H9 (cell line): Measurements from ENCODE around the gene ZNF205. TPM values are rescaled to one million over a fixed set of nuclear protein-coding genes. Genes with fewer than 3 reads are reported as not detected.

Source experiments
- DNase-seq: peaks from one replicate; pipeline ENCODE4 v3.0.0-alpha.2; 2017
- H2AFZ ChIP-seq: one replicate; pipeline ENCODE4 v1.6.1; 2013; ENCODE audit warnings: mild to moderate bottlenecking, low read length, control low read depth, moderate library complexity
- H2AK5ac ChIP-seq: 2 replicates; pipeline ENCODE4 v1.6.1; 2013; ENCODE audit warnings: low read length, control low read depth, mixed read lengths; ENCODE audit not compliant: insufficient read length
- H2BK120ac ChIP-seq: one replicate; pipeline ENCODE4 v1.6.1; 2013; ENCODE audit warnings: low read depth, mild to moderate bottlenecking, low read length, control low read depth, inconsistent platforms; ENCODE audit not compliant: poor library complexity, severe bottlenecking
- H2BK12ac ChIP-seq: 2 replicates; pipeline ENCODE4 v1.6.1; 2013; ENCODE audit warnings: low read length, control low read depth, mixed read lengths, low read depth; ENCODE audit not compliant: insufficient read length
- H2BK15ac ChIP-seq: 2 replicates; pipeline ENCODE4 v1.6.1; 2013; ENCODE audit warnings: low read depth, low read length, control low read depth
- H2BK20ac ChIP-seq: one replicate; pipeline ENCODE4 v1.6.1; 2013; ENCODE audit warnings: low read depth, mild to moderate bottlenecking, low read length, control low read depth, inconsistent platforms; ENCODE audit not compliant: poor library complexity, severe bottlenecking
- H2BK5ac ChIP-seq: 2 replicates; pipeline ENCODE4 v1.6.1; 2013; ENCODE audit warnings: low read length, control low read depth, mixed read lengths; ENCODE audit not compliant: insufficient read length
- H3K14ac ChIP-seq: 2 replicates; pipeline ENCODE4 v1.6.1; 2013; ENCODE audit warnings: low read length, control low read depth; ENCODE audit not compliant: insufficient read depth
- H3K18ac ChIP-seq: 2 replicates; pipeline ENCODE4 v1.6.1; 2013; ENCODE audit warnings: low read depth, mild to moderate bottlenecking, mixed read lengths, low read length, control low read depth; ENCODE audit not compliant: insufficient read length
- H3K23ac ChIP-seq: 2 replicates; pipeline ENCODE4 v1.6.1; 2013; ENCODE audit warnings: low read length, control low read depth, mixed read lengths, low read depth; ENCODE audit not compliant: insufficient read length
- H3K23me2 ChIP-seq: 2 replicates; pipeline ENCODE4 v1.6.1; 2013; ENCODE audit warnings: low read depth, mild to moderate bottlenecking, mixed read lengths, low read length, control low read depth; ENCODE audit not compliant: insufficient read length, poor library complexity, severe bottlenecking
- H3K27ac ChIP-seq: 2 replicates; pipeline ENCODE4 v1.5.1; 2013; ENCODE audit warnings: low read length, control low read depth, mixed read lengths, low read depth; ENCODE audit not compliant: insufficient read length
- H3K27me3 ChIP-seq: 2 replicates; pipeline ENCODE4 v1.6.1; 2013; ENCODE audit warnings: low read length, control low read depth, inconsistent platforms; ENCODE audit not compliant: insufficient read depth
- H3K4ac ChIP-seq: 2 replicates; pipeline ENCODE4 v1.6.1; 2013; ENCODE audit warnings: low read depth, mild to moderate bottlenecking, control low read depth, inconsistent platforms, low read length, moderate library complexity
- H3K4me1 ChIP-seq: 2 replicates; pipeline ENCODE4 v1.6.1; 2013; ENCODE audit warnings: low read length, control low read depth, inconsistent platforms; ENCODE audit not compliant: insufficient read depth
- H3K4me2 ChIP-seq: 2 replicates; pipeline ENCODE4 v1.6.1; 2013; ENCODE audit warnings: low read length, control low read depth, mixed read lengths; ENCODE audit not compliant: insufficient read length, insufficient read depth
- H3K56ac ChIP-seq: 2 replicates; pipeline ENCODE4 v1.6.1; 2013; ENCODE audit warnings: low read depth, mild to moderate bottlenecking, mixed read lengths, low read length, control low read depth; ENCODE audit not compliant: insufficient read length
- H3K79me1 ChIP-seq: 2 replicates; pipeline ENCODE4 v1.6.1; 2013; ENCODE audit warnings: low read depth, mild to moderate bottlenecking, moderate library complexity, low read length, control low read depth, inconsistent platforms; ENCODE audit not compliant: insufficient read depth, poor library complexity, severe bottlenecking
- H3K79me2 ChIP-seq: 2 replicates; pipeline ENCODE4 v1.6.1; 2013; ENCODE audit warnings: low read length, control low read depth, inconsistent platforms; ENCODE audit not compliant: insufficient read depth
- H3K9ac ChIP-seq: 2 replicates; pipeline ENCODE4 v1.6.1; 2013; ENCODE audit warnings: low read length, control low read depth, mixed read lengths; ENCODE audit not compliant: insufficient read length; ENCODE audit errors: extremely low read depth
- H3K9me3 ChIP-seq: one replicate; pipeline ENCODE4 v1.6.1; 2013; ENCODE audit warnings: low read depth, low read length, inconsistent platforms; ENCODE audit not compliant: control insufficient read depth
- H3T11ph ChIP-seq: one replicate; pipeline ENCODE4 v1.6.1; 2013; ENCODE audit warnings: mild to moderate bottlenecking, low read length, control low read depth, inconsistent platforms
- H4K20me1 ChIP-seq: one replicate; pipeline ENCODE4 v1.6.1; 2013; ENCODE audit not compliant: control insufficient read depth, insufficient read length, insufficient read depth
- H4K5ac ChIP-seq: 2 replicates; pipeline ENCODE4 v1.6.1; 2013; ENCODE audit warnings: low read depth, mild to moderate bottlenecking, mixed read lengths, low read length, control low read depth; ENCODE audit not compliant: insufficient read length
- H4K8ac ChIP-seq: replicated peaks from 2 replicates; pipeline ENCODE4 v1.6.1; 2013; ENCODE audit warnings: low read length, control low read depth, mixed read lengths, low read depth; ENCODE audit not compliant: insufficient read length
- H4K91ac ChIP-seq: 2 replicates; pipeline ENCODE4 v1.6.1; 2013; ENCODE audit warnings: low read depth, mild to moderate bottlenecking, moderate library complexity, mixed read lengths, low read length, control low read depth; ENCODE audit not compliant: insufficient read length
- H3K27ac Mint-ChIP-seq, 3 experiments: 2 replicates in 2 of 3; 3 replicates in 1 of 3; pipeline ENCODE4 v1.8.0; 2020 to 2021; ENCODE audit warnings: mixed read lengths in 3 of 3, mild to moderate bottlenecking in 1 of 3, moderate library complexity in 1 of 3
- H3K27me3 Mint-ChIP-seq: 2 replicates; pipeline ENCODE4 v1.8.0; 2021; ENCODE audit warnings: low read depth, mild to moderate bottlenecking, moderate library complexity, mixed read lengths
- H3K36me3 Mint-ChIP-seq, 3 experiments: 2 replicates in 2 of 3; 3 replicates in 1 of 3; pipeline ENCODE4 v1.8.0; 2020 to 2021; ENCODE audit warnings: low read depth in 3 of 3, mixed read lengths in 3 of 3; ENCODE audit not compliant: insufficient read depth in 1 of 3
- H3K4me1 Mint-ChIP-seq, 2 experiments: 2 replicates each; pipeline ENCODE4 v1.8.0; 2020; ENCODE audit warnings: mixed read lengths in 2 of 2
- H3K4me3 Mint-ChIP-seq, 2 experiments: 2 replicates in 1 of 2; 3 replicates in 1 of 2; pipeline ENCODE4 v1.8.0; 2020 to 2021; ENCODE audit warnings: mild to moderate bottlenecking in 2 of 2, mixed read lengths in 2 of 2, moderate library complexity in 1 of 2
- H3K9me3 Mint-ChIP-seq, 2 experiments: 2 replicates in 1 of 2; 3 replicates in 1 of 2; pipeline ENCODE4 v1.8.0; 2020; ENCODE audit warnings: mild to moderate bottlenecking in 2 of 2, mixed read lengths in 2 of 2, moderate library complexity in 1 of 2
- WGBS: extraction: QIAGEN DNeasy Blood & Tissue Kit; methylation state at CpG from one replicate; pipeline ENCODE4 v1.1.7; 2013; ENCODE audit warnings: missing lambda C conversion rate, low lambda C conversion rate, mixed read lengths; ENCODE audit not compliant: insufficient read length; ENCODE audit errors: extremely low coverage; 5-methylcytosine and 5-hydroxymethylcytosine counted together
- total RNA-seq: library from RNA; stranded (reverse); gene quantifications from 2 replicates; pipeline ENCODE4 v1.2.1, GENCODE V29; 2021
- TF ChIP-seq, protein P1 (sequence below): fragments of 200-600 bp; sonication (generic); conservative IDR thresholded peaks from 3 replicates; pipeline ENCODE4 v1.8.0; 2021; ENCODE audit warnings: antibody characterized with exemption, mild to moderate bottlenecking

The ZNF205 gene
- total RNA-seq, 1 experiment from 2014 or later: 16.8 TPM

DNA sequence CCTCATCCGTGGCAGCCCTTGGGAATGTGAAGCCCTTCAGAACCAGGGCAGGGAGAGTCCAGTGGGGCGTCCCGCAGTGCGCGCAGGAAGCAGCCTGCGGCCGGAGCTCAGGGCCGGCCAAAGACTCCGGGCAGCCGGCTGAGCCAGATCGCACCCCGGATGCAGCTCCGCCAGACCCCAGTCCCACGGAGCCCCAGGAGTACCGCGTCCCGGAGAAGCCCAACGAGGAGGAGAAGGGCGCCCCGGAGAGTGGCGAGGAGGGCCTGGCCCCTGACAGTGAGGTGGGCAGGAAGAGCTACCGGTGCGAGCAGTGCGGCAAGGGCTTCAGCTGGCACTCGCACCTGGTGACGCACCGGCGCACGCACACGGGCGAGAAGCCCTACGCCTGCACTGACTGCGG, 6.9 kb downstream of the ZNF205 start:
- Histone ChIP-seq H3K23ac (no peak overlapping the region), H3T11ph (no peak overlapping the region), H2BK15ac (no peak overlapping the region), H3K27me3 (no peaks in the 10 kb centered on the region), H3K9me3 (no peaks in the 10 kb centered on the region), H2BK5ac (no peak overlapping the region), H3K23me2 (peaks cover 7% of the 10 kb centered on the region), H4K91ac (no peak overlapping the region), H3K9ac (no peak overlapping the region), H4K5ac (no peak overlapping the region), H3K27ac (no peak overlapping the region), H2AK5ac (no peak overlapping the region), H3K79me2 (no peaks in the 10 kb centered on the region), H2BK12ac (no peak overlapping the region), H3K4me1 (no peaks in the 10 kb centered on the region), H4K8ac (no peak overlapping the region), H3K4ac (no peak overlapping the region), H3K18ac (no peak overlapping the region), H4K20me1 (no peaks in the 10 kb centered on the region), H3K4me2 (no peak overlapping the region), H2BK20ac (no peak overlapping the region), H3K56ac (no peak overlapping the region), H2AFZ (no peak overlapping the region), H3K79me1 (no peaks in the 10 kb centered on the region), H2BK120ac (no peak overlapping the region), H3K14ac (no peak overlapping the region)
- Mint-ChIP-seq H3K4me3 (no peak overlapping the region), H3K9me3 (no peaks in the 10 kb centered on the region), H3K4me1 (peaks cover 8 to 10% of the 10 kb centered on the region in 2 experiments), H3K27me3 (no peaks in the 10 kb centered on the region; the same call in 1 of the 2 replicates), H3K36me3 (peaks cover 14 to 45% (median 29%) of the 10 kb centered on the region in 3 experiments), H3K27ac (no peak overlapping the region)
- no CpG with 5 or more reads among the region's 33 CpGs for WGBS
- DNase-seq: no peak
- TF ChIP-seq, protein P1, sequence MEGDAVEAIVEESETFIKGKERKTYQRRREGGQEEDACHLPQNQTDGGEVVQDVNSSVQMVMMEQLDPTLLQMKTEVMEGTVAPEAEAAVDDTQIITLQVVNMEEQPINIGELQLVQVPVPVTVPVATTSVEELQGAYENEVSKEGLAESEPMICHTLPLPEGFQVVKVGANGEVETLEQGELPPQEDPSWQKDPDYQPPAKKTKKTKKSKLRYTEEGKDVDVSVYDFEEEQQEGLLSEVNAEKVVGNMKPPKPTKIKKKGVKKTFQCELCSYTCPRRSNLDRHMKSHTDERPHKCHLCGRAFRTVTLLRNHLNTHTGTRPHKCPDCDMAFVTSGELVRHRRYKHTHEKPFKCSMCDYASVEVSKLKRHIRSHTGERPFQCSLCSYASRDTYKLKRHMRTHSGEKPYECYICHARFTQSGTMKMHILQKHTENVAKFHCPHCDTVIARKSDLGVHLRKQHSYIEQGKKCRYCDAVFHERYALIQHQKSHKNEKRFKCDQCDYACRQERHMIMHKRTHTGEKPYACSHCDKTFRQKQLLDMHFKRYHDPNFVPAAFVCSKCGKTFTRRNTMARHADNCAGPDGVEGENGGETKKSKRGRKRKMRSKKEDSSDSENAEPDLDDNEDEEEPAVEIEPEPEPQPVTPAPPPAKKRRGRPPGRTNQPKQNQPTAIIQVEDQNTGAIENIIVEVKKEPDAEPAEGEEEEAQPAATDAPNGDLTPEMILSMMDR: no peak
